DMS53 treated with DMSO at 0.1 percent for 48 hours (cell line): ENCODE results near the gene AP1S3.
"Not testable (repeated sequence)": the region's sequence is repeated elsewhere in the genome, so short reads cannot be mapped to it uniquely, and the experiment has no call there.

ENCODE experiments used
- DNase-seq: peaks from one replicate; lab custom pipeline; 2025; ENCODE audit not compliant: unreplicated experiment; lab: John Stamatoyannopoulos, UW

Gene AP1S3

DNA sequence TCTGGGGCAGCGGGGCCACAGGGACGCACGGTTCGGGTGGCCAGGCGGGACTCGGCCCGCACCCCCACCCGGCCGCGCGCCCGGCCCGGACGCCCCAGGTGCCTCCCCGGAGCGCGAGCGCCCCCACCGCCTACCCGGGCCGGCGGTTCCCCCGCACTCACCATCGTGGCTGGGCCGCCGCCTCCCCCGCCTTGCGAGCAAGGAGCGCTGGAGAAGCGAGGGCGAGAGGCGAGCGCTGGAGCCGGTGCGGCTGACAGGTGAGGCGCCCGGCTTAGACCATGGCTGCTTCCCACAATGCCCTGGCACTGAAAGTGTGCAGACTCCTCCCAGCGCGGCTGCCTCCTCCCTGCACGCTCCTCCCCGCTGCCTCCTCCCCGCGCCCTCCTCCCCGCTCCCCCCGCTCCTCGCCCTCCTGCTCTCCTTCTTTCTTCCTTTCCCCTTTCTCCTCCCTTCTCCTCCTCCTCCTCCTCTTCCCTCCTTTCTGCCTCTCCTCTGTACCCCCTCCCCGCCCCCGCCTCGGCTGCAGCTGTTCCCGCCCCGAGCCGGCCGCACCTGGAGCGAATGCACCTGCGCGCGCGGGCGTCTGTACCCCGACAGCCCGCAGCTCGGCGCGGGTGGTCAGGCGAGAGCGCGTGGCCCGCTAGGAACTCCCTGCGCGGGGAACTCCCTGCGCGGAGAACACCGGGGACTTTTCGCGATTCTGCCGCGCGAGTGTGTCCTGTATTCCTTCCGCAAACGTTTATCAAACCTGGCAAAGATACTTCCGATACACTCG, at the start of gene AP1S3:
Gene AP1S3, minus strand, starts transcription at position 296 of the 775 bp plus-strand sequence. Its CDS starts 132 bp downstream, at position 164.
- DNase-seq, result peak; percentile 67

DNA sequence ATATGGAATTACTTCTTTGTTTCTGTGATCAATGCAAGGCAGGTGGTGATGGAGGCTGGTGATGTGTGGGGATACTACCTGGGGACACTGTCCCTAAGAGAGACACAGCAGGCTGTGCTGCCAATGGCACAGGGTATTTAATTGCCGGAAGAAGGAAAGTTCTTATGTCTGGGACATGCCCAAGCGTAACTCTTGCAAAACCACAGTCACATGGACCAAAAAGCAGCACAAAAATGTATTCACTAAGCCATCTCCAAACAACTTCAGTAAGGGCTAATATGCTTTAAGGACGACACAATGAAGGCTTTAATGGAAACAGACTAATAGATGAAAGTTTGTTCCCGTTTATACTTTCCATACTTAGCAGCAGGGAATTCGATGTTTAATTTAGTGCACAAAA, 49.7 kb upstream of the AP1S3 start:
- no peak for DNase-seq

DNA sequence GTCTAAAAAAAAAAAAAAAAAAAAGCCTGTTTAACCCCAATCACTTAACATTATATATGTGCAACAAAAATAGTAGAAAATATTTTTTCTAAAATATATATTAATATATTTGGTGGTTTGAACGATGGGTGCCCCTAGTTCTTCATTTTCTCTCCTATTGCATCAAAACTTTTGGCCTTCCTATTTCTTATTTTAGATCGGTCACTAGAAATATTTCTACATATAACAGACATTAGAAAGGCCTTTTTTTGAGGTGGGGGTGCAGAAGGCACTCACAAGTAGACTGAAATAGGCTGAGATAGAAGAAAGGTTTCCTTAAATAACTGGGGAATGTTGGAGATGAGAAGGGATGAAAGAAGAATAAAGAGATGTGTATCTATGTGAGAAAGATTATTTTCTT, 49.3 kb upstream of the AP1S3 start:
- no peak for DNase-seq

DNA sequence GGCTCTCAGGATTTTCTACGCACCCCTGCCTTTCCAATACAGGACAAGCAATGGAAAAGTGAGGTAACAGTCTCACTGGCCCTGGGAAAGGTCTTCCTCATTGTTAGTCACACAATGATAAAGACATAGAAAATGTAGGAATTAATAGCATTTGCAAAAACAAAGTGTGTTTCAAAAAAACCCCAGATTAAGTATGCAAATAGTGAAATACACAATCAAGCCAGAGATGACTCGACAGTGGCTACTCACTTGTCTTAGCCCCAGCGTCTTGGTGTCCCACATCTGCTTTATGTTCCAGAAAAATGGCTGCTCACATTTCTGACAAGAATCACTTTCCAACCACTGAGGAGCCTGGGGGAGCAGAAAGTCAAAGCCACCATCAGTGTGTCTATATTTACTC, 47.0 kb upstream of the AP1S3 start:
- DNase-seq, result no peak

DNA sequence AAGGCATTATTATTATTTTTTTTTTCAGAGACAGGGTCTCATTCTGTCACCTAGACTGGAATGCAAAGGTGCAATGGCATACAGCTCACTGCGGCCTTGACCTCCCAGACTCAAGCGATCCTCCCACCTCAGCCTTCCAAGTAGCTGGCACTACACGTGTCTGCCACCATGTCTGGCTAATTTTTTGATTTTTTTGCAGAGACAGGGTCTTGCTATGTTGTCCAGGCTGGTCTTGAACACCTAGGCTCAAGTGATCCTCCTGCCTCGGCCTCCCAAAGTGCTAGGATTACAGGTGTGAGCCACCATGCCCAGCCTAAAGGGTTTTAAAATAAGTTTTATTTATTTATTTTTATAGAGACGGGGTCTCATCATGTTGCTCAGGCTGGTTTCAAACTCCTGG, 45.3 kb upstream of the AP1S3 start:
- DNase-seq, result no peak

DNA sequence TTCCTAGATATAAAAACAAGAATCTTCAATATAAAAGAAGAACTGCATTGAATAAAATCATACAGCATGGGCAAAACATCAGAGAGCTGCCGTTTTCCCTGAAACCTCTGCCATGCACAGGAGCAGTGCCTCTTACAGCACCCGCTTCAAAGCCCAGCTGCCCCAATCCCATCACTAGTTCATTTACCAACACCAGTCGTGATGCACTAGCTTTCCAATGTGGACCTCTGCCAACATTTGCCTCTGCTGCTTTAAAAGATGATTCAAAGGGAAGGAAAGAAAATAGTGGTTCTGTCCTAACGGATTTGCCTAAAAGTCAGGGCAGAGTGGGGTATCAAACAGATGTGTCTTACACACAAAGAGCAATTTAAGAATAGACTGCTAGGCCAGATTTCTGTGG, 43.4 kb upstream of the AP1S3 start:
- no peak for DNase-seq

DNA sequence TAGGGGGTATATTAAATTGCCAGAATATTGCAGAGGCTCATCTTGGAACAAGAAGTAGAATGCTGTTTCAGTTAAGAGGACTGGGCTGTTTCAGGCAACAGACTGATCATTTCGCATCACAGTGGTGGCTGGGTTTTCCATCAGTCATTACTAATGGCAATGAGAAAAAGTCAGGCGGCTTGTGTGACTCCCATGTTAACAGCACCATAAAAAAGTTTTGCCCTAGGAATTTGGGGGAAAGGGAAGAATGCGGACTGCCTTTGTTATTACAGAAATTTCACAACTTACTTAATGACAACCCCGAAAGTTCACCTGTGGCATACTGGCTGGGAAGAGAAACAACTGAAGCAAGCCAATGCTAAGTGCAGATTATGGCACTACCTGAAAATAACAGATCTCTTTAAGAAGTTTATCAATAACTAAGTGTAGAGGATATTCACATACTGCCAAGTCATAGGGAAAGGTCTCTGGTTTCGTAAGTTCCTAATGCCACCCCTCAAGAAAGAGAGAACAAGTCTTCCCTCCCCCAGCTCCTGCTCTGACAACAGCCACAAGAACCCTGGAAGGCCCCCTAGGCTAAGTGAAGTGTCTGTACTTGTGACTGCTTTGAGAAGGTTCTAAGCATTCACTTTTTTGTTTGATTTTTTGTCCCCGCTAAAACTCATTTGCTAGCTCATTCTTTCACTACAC, 40.5 kb upstream of the AP1S3 start:
- DNase-seq, result no peak

DNA sequence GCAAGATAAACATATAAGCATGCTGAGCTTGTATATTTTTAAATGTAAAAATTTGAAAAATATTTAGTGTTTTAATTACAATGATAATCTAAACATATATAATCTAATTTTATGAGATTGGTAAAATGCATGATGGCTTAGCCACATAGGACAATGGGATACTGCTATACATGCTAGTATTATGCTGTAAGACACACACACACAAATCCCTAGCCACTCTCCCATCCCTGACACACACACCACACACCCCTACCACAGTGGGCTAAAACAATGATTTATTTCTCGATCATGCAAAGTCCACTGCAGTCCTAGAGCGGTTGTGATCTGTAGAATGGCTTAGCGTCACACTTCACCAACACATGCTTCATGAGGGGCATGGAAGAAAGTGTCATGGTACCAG, 36.3 kb upstream of the AP1S3 start:
- DNase-seq, result no peak

DNA sequence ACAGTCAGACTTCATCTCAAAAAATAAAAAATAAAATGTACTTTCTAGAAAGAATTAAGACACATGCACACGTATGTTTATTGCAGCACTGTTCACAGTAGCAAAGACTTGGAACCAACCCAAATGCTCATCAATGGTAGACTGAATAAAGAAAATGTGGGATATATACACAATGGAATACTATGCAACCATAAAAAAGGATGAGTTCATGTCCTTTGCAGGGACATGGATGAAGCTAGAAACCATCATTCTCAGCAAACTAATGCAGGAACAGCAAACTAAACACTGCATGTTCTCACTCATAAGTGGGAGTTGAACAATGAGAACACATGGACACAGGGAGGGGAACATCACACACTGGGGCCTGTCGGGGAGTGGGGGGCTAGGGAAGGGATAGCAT, 35.4 kb upstream of the AP1S3 start:
- DNase-seq, result not testable (repeated sequence)

DNA sequence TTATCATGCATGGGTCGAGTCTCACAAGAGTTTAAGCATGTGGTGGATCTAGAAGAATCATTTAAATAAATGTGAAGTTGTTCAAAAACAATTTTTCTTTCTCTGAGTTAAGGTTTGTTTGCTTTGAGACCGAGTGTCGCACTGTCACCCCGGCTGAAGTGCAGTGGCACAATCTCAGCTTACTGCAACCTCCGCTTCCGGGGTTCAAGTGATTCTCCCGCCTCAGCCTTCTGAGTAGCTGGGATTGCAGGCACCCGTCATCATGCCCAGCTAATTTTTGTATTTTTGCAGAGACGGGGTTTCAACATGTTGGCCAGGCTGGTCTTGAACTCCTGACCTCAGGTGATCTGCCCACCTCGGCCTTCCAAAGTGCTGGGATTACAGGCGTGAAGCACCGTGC, 34.3 kb upstream of the AP1S3 start:
- DNase-seq, result not testable (repeated sequence)

DNA sequence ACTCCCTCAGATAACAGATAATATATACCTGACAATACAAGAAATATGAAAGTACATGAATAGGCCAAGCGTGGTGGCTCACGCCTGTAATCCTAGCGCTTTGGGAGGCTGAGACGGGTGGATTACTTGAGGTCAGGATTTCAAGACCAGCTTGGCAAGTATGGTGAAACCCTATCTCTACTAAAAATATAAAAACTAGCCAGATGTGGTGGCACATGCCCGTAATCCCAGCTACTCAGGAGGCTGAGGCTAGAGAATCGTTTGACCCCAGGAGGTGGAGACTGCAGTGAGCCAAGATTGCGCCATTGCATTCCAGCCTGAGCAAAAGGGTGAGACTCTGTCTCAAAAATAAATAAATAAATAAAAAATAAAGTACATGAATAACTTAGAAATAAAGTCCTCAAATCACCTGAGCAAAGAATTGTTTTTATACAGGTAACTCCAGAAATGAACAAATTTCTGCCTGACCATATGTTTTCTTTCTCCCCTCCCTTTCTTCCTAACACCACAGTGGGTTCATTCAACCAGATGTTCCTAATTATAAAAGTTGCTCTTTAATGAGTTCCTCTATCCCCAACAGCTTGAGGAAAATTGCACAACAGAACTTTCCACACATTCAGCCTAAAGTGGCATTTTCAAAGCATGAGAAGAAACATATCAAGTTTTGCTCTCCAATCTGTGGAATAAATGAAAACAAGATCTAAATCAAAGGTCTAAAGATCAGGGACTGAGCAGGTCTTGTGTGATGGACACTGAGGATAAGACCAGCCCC, 33.6 kb upstream of the AP1S3 start:
- no peak for DNase-seq

DNA sequence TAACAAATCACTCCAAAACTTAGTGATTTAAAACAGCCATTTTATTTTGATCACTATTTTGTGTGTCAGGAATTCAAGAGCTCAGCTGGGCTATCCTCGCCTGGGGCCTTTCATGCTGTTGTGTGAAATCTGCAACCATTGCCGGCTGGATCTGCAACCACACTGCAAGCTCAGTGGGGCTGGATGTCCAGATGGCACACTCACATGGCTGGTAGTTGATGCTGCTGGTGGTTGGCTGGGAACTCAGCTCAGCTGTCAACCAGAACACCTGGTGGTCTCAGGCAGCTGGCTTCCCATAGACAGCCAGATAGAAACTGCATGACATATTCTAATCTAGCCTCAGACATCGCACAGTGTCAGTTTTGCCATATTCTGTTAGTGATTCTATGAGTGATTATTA, 30.6 kb upstream of the AP1S3 start:
- DNase-seq, result no peak

DNA sequence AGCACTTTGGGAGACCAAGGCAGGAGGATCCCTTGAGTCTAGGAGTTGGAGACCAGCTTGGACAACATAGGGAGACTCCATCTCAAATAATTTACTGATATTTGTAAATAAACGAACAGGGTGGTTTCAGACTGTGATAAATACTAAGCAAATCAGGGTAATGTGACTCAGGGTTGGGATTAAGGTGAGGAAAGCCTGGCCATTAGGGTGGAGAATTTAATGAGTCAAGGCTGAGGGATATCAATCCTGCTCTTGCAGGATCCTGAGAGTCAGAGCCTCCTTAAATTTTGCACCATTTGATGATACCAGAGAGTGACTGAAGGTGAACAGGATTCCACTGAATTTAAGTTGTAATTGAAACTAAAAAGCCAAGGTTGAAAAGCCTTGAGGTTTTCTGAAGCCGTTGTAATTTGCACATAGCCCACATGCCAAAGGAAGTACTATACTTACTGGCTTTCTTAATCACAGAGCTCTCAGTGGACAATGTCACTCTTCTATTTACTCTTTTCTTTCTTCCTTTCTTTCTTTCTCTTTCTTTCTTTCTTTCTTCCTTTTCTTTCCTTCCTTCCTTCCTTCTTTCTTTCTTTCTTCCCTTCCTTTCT, 28.6 kb upstream of the AP1S3 start:
- no peak for DNase-seq

DNA sequence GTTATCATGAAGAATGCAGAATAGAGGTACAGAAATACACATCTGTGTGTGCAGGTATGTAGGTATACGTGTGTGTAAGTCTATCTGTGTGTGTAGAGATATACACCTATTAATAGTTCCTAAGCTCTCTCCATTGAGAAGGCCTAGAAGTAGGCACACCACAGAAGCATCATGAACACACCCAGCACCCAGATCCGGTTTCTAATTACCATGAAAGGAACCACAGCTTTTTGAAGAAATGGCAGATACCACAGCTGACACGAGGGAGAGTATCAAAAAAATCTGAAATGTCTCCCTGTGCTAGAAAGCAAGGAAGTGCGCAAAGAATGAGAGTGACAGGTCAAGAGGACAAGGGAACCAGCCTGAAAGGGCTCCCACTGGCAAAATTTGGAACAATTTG, 27.7 kb upstream of the AP1S3 start:
- DNase-seq, result no peak

DNA sequence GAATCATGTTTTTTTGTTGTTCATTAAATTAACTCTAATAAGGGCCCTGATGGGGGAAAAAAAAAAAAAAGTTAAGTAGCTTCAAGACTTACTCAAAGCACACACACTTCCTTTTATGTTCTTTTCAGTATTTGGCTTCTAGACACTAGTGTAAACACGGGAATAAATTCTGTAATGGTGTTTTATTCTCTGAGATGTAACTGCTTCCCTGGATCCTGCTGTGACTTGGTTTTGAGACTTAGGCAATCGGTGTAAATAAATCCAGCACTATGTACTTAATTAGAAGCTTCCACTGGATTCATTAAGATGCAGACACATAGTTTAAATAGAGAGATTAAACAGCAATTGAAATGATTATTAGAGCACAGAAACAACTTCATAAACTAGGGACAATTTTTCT, 26.1 kb upstream of the AP1S3 start:
- DNase-seq, result no peak

DNA sequence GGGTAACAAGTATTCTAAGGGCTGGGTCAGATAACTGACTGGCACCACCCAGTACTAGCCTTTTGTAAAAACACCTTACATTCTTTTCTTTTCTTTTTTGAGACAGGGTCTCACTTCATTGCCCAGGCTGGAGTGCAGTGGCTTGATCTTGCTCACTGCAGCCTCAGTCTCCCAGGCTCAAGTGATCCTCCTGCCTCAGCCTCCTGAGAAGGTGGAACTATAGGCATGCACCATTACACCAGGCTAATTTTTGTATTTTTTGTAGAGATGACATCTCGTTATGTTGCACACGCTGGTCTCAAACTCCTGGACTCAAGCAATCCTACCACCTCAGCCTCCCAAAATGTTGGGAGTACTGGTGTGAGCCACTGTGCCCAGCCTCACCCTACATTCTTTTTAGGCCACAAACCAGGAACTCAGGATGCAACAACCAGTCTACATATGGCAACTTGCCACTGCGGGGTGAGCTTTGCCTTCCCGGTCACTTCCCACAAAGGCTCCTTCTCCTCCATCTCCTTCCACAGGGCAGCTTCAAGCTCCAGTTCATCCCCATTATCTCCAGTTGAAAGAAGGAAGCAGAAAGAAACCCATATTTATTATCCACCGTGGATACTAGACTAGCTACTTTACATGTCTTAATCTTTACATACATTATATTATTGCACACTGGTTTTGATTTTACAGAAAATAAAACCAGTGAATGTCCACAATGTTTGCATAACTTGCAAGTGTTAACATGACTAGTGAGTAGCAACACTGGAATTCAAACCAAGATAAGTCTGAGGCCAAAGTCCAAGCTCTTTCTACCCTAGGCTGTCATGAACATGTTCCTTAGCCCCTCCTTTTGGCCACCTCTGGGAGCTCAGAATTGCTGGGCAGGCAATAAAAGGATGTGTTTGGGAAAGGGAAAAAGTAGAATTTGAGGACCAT, 23.7 kb upstream of the AP1S3 start:
- DNase-seq, result no peak

DNA sequence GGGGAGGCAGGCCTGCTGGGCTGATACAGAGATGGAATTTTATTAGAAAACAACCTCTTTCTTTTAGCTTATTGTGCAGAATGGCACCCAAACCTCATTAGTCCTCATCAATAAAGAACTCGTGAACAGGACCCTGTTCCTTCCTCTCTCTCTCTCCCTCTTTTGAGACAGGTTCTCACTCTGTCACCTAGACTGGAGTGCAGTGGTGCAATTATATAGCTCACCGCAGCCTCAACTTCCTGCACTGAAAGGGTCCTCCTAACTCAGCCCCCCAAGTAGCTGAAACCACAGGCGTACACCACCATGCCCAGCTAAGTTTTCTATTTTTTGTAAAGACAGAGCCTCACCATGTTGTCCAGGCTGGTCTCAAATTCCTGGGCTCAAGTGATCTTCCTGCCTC, 21.7 kb upstream of the AP1S3 start:
- no peak for DNase-seq

DNA sequence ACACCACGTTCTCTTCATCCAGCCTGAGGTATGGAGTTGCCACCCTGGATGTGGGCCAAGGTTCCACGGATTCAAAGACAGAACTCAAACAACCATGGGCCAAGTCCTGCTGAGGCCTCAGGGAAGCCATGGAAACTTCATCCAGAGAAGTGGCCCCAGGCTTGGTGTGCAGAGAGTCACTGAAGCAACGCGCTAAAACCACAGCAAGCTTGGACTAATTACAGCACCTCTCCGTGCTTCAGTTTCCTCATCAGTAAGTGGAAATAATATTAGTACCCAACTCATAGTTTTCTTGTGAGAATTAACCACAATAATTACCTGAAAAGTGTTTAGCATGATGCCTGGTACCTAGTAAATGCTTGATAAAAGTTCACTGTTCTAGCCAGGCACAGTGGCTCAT, 19.2 kb upstream of the AP1S3 start:
- DNase-seq, result no peak

DNA sequence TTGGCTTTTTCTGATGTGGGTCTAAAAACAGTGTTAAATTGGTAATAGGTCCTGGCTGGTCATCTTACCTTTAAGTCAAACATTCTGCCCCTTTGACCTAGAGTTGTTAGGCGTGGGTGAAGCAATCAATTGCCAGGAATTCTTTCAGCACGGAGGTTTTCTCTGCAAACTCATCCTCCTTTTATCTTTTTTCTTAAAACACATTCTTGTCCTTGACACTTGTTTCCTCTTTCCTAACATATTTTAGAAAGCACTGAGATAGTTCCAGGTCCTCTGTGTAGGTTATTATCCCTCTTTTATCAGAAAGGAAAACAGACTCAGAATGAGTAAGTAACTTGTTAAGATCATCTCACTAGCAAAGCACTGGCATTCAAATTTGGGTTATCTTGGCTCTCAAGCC, 18.6 kb upstream of the AP1S3 start:
- DNase-seq, result no peak

DNA sequence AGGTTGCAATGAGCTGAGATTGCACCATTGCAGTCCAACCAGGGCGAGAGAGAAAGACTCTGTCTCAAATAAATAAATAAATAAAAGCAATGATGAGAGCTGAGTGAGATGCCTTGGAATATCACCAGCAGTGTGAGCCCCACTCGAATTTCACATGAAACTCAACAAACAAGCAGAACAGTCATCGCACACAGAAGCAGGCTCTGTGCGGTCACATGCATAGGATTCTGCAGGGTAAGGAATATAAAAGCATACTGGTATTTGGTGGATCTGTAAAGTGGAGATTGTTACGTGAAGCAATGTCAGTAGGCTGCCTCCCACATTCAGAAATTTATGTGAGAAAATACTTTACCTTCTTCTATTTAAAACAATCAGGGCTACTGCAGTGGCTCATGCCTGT, 18.0 kb upstream of the AP1S3 start:
- no peak for DNase-seq

DNA sequence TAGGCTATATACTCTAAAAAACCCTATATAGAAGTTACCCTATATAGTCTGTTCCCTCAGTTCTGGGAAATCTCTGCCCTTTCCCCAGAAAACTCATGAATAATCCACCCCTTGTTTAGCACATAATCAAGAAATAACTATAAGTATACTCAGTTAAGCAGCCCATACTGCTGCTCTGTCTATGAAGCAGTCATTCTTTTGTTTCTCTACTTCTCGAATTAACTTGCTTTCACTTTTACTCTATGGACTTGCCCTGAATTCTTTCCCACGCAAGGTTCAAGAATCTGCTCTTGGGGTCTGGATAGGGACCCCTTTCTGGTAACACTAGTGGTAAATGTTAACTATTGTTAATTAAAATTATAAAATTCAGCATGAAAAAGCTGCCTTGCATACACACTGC, 17.4 kb upstream of the AP1S3 start:
- no peak for DNase-seq
